Left renal pelvis (tissue), 4 donors: ENCODE measurements around the gene SUSD3. TPM values are rescaled to one million over a fixed set of nuclear protein-coding genes. Genes with fewer than 3 reads are reported as not detected.

Source experiments
- DNase-seq, 4 donors: peaks; one replicate each; pipeline ENCODE4 v3.0.0-alpha.2; 2013; ENCODE audit warnings: low read depth in 4 of 4, low spot score in 3 of 4
- polyA plus RNA-seq, 4 donors: library from polyadenylated mRNA; unstranded; fragments of 120-200 nt; gene quantifications; one replicate each; pipeline ENCODE4 v1.2.1, GENCODE V29; 2013; ENCODE audit not compliant: insufficient read length in 4 of 4

The SUSD3 gene
- polyA plus RNA-seq, 4 donors = 2.6 to 9.7 (median 7.4) TPM

DNA sequence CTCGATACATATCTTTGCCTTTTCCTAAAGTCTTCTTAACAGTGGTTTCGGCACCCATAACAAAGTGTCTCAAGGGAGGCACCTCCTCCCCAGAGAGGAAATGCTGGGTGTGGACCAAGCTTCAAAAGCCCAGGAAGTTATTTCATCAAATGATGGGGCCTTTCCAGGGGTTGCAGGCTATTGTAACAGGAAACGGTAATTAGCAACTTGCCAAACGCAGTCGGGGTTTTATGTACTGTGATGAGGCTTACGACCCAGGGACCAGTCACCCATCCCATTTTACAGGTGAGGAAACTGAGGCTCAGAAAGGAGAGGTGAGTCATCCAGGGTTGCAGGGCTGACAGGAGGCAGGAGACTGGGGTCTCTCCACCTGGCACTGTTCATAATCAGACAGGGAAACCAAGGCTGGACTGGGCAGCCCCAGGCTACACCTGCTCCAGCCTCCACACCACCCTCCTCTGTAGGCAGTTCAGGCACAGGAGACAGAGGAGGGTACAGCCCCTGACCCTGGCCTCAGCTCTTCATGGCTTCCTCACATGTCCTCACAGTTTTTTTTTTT is 30.0 kb upstream of the SUSD3 start:
- DNase-seq = no peak

DNA sequence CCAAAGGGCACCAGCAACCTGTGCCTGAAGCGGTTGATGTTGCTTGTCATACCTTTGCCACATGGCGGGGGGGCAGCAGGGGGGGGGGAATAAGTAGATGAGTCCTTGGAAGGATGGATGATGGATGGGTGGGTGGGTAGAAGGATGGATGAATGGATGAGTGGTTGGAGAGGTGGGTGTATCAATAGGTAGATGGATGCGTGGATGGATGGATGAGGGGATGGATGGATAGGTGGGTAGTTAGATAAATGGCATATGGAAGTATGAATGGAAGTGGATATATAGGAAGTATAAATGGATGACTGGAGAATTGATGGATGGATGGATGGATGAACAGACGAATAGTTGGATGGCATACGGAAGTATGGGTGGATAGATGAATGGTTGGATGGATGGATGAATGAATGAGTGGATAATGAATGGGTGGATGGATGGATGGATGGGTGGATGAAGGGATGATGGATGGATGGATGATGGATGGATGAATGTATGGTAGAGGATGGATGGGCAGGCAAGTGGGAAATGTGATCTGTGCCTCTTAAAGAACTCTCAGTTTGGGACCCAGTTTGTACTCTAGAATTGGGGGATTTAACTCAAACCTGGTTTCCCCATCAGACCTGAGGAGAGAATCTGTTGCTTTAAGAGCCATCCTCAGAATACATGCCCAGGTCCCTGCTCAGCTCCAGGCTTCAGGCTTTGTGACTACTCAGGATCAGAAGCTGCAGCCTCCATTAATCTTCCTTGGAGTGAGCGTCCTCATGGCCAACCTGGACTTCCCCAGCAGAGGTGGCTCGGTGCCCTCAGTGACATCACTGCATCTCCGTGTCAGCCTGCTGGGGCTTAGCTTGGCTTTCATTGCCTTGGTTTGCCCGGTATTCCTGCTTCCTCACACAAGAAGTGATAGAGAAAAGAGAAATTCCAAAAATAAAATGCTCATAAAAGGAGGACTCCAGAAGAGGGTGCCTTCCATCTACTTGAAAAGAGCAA is 27.6 kb upstream of the SUSD3 start:
- no peak for DNase-seq

DNA sequence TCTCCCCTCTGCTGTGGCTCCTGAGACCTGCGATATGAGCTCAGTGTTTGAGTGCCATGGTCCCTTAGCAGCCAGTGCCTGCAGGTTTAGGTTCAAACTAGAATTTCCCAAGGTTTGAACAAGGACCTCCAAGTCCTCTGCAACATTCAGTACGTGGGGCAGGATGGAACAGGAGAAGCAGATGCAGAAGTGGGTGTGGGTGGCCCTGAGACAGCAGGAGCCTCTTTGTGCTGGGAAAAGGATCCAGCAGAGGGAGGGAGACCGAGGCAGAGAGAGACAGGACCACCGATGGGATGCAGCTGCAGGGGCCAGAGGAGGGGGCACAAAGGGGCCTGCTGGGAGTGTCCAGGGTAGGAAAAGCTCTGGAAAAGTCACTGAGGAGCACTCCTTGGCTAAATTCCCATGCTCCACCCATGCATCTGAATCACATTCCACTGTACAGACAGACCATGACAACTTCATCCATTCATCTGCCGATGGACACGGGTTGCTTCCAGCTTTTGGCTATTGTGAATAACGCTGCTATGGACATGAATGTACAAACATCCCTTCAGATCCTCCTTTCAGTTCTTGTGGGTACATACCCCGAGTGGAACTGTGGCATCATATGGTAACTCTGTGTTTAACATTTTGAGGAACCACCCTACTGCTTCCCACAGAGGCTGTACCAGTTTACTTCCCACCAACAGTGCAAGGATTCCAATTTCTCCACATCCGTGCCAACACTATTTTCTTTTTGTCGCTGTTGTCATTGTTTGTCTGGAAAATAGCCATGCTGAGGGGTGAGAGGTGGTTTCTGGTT is 26.7 kb upstream of the SUSD3 start:
- DNase-seq = no peak

GRCh38 chr9:93032545-93032944 is 26.0 kb upstream of the SUSD3 start:
- DNase-seq = no peak

GRCh38 chr9:93033531-93033930 is 25.0 kb upstream of the SUSD3 start:
- DNase-seq = no peak

DNA sequence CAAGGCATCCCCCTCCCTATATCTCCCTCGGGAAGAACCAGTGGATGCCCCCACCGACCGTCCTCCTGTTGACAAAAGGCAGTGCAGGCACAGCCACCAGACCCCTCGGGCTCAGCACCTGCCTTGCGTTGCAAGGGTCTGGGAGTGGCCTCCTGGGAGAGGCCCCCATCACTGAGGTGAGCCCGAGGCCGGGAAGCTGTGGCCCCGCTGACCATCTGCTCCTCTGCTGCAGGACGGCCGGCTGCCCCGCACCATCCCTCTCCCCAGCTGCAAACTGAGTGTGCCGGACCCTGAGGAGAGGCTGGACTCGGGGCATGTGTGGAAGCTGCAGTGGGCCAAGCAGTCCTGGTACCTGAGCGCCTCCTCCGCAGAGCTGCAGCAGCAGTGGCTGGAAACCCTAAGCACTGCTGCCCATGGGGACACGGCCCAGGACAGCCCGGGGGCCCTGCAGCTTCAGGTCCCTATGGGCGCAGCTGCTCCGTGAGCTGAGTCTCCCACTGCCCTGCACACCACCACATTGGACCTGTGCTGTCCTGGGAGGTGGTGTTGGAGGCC is 23.3 kb upstream of the SUSD3 start:
- no peak for DNase-seq

DNA sequence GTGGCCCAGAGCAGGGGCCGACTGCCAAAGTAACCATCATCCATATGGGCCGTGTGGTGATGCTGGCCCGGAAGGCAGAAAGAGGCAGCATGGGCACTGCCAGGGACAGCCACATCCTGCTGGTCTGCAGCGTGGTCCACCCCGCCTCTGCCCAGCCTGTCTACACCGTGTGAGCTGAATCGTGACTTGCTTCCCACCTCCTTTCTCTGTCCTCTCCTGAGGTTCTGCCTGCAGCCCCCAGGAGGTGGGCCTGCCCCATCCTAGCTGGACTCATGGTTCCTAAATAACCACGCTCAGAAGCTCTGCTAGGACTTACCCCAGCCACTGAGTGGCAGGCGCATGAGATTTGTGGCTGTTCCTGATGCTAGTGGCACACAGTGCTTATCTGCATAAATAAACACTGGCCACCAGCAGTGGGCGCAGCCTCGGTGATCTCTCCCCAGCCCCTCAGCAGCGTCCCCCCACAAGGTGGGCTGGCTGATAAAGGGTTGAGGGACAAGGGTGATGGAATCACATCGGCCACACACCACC is 22.6 kb upstream of the SUSD3 start:
- DNase-seq = no peak

GRCh38 chr9:93036887-93037475 is 21.5 kb upstream of the SUSD3 start:
- no peak for DNase-seq

DNA sequence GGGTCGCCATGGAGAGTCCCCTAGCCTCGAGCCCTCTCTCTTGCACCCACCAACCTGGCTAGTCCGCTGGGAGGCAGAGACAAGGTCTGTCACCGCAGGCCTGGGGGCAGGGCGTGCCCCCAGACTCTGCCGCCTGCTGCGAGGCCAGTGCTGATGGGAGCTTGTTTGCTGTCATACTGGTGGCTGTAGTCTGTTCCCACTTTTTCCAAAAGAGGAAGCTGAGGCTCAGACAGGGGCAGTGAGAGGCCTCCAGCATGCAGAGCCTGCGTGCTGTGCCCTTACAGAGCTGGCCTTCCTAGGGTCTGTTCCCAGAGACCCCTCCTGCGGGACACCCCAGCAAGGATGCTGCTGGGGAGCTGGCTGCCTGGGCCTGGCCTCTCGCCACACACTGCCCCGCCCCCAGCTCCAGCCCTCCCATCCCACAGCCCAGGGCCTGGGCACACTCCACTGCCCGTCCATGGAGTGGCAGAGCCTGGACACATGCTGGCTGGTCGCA is 21.0 kb upstream of the SUSD3 start:
- DNase-seq = no peak

- no peak for DNase-seq
These were observed 19.6 kb upstream of the SUSD3 start for GRCh38 chr9:93038918-93039317.

GRCh38 chr9:93039456-93039855 is 19.0 kb upstream of the SUSD3 start:
- DNase-seq = no peak

DNA sequence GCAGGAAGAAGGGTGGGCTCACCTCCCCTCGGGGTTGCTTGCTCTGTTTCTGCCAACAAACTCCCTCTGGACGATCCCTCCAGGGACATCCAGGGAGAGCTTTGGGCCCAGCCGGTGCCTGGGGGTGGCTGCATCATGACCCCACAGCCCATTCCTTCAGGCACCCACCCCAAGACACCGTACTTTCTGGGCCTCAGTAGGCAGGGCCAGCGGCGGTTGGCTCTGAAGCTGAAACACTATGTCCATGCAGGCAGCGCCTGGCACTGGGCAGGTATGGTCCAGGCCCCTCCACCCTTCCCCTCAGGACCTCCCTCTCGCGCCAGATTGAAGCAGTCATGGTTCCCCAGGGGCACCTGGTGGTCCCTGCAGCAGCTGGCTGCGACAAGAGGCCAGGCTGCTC is 18.5 kb upstream of the SUSD3 start:
- no peak for DNase-seq

- no peak for DNase-seq
These were observed 18.1 kb upstream of the SUSD3 start for GRCh38 chr9:93040409-93040808.

GRCh38 chr9:93041108-93041802 is 17.2 kb upstream of the SUSD3 start:
- DNase-seq = no peak

DNA sequence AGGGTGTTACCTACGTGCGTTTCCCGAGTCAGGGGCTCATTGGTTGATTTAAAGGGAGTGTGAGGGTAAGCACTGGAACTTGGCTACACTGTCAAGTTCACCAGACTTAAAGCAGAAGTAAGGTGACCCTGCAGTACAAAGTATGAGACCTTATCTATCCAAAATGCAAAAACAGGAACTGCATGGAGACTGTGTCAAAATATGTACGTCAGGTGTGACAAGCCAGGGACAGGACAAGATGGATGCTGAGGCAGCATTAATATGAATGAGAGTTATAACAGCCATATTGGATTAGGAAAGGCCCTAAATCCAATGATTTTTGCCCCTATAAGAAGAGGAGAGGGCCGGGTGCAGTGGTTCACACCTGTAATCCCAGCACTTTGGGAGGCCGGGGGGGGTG is 15.4 kb upstream of the SUSD3 start:
- DNase-seq = no peak

- DNase-seq = no peak
These were observed 13.0 kb upstream of the SUSD3 start for GRCh38 chr9:93045521-93045920.

GRCh38 chr9:93048566-93049448 is 9.7 kb upstream of the SUSD3 start:
- no peak for DNase-seq

DNA sequence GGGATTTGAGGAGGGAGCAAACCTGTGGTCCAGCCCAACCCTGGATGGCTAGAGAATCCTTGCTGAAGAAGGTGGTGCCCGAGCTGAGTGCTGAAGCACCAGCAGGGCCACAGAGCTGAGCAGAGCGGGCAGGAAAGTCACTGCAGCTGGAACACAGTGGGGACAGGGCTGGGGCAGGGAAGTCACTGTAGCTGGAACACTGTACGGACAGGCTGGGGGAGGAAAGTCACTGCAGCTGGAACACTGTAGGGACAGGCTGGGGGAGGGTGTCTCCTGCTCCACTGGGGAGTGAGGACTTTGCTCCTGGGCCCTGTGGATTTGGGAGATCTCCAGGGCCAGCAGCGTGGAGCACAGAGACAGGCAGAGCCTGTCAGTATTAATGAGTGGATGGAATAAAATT is 9.0 kb upstream of the SUSD3 start:
- no peak for DNase-seq

GRCh38 chr9:93050231-93050630 is 8.3 kb upstream of the SUSD3 start:
- DNase-seq = no peak
